ENCODE measurements around the gene AKAP6.

Gene AKAP6

DNA sequence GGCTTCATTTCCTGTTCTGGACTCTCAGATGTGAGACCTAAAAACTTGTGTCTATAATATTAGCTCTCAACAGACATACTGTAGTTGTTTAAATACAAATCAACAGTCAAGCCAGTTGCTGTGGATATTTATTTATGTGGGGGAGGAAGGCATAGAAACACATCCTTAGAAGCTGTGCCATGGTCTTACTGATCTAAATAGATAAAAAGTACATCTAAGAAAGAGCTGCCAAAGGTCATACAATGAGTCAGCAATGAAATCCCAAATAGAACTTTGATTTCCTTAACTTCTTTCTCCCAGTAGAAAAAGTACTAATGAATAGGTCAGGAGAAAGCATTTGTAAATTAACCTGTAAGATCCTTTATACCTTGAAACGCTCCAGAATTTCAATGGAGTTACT is 185.1 kb downstream of the AKAP6 start:
- Mint-ChIP-seq H3K4me1 (peaks cover 56% of the 10 kb centered on the region), H3K9me3 (peaks cover 10% of the 10 kb centered on the region), H3K27me3 (ENCODE audit: low read depth) (no peaks in the 10 kb centered on the region), H3K36me3 (ENCODE audit: low read depth) (no peaks in the 10 kb centered on the region), H3K4me3 (no peak overlapping the region), H3K27ac (peak overlapping the region; percentile 51 to 92 (median 54))
- TF ChIP-seq, protein P1, sequence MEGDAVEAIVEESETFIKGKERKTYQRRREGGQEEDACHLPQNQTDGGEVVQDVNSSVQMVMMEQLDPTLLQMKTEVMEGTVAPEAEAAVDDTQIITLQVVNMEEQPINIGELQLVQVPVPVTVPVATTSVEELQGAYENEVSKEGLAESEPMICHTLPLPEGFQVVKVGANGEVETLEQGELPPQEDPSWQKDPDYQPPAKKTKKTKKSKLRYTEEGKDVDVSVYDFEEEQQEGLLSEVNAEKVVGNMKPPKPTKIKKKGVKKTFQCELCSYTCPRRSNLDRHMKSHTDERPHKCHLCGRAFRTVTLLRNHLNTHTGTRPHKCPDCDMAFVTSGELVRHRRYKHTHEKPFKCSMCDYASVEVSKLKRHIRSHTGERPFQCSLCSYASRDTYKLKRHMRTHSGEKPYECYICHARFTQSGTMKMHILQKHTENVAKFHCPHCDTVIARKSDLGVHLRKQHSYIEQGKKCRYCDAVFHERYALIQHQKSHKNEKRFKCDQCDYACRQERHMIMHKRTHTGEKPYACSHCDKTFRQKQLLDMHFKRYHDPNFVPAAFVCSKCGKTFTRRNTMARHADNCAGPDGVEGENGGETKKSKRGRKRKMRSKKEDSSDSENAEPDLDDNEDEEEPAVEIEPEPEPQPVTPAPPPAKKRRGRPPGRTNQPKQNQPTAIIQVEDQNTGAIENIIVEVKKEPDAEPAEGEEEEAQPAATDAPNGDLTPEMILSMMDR (IDR thresholded peaks at IDR 0.05; ENCODE audit: unreplicated experiment in 3 of 3), result no peak

DNA sequence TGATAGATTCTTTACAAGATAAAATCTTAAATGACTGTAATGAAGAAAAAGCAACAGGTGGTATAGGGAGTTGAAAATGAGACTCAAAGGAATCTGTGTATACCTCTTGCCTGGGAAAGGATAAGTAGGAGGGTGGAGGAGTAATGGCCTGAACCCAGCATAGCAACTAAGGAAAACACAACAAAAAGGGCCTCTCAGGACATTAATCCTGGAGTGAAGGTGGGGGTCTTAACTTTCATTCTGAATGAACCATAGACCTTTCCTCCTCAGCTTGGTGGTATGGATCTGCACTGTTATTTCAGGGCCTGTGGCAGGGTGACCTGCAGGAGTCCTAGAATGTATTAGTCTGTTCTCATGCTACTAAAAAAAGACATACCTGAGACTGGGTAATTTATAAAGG is 185.6 kb downstream of the AKAP6 start:
- H3K36me3 Mint-ChIP-seq (ENCODE audit: low read depth), result no peaks in the 10 kb centered on the region
- peaks cover 10% of the 10 kb centered on the region for H3K9me3 Mint-ChIP-seq
- no peak overlapping the region for H3K4me3 Mint-ChIP-seq
- no peaks in the 10 kb centered on the region for H3K27me3 Mint-ChIP-seq (ENCODE audit: low read depth)
- H3K4me1 Mint-ChIP-seq, result peaks cover 53% of the 10 kb centered on the region
- H3K27ac Mint-ChIP-seq, result peak overlapping the region; percentile 51 to 92 (median 54)
- TF ChIP-seq, protein P1 (IDR thresholded peaks at IDR 0.05; ENCODE audit: unreplicated experiment in 3 of 3), result no peak

DNA sequence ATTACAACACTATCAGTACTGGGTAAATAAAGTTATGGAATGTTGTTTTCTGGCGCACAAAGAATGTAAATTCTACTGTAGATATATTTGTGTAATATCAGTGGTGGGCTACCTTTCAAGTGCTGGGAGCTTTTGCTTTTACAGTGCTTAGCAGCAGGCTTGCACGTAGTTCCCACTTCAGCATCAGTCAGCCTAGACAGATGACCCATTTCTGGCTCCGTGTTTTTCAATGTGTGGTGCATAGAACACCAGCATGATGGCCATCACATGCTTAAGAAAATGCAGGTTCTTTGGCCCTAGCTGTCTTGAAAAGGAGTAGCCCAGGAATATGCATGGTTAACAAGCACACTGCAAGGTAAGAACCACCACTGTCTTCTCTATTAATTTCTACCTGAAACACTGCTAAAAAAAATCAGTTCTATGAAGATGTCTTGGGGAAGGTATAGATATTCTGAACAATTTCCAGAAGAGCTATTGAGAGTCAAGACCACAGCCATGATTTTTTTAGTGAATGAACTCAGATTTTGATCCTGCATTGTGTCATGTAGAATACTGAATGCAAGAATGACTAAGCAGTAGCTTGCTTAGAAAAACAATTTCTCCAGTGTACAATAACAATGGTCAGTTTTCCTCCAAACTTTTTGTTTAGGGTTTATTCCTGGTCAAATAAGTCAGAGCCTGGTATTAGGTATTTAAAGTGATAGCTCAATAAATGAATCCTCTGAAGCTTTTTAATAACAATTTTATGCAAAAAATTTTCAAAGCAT is 195.7 kb downstream of the AKAP6 start:
- no peak overlapping the region for H3K4me3 Mint-ChIP-seq
- no peaks in the 10 kb centered on the region for H3K36me3 Mint-ChIP-seq (ENCODE audit: low read depth)
- H3K27me3 Mint-ChIP-seq (ENCODE audit: low read depth), result no peaks in the 10 kb centered on the region
- TF ChIP-seq, protein P1 (IDR thresholded peaks at IDR 0.05; ENCODE audit: unreplicated experiment in 3 of 3), result no peak
- H3K27ac Mint-ChIP-seq, result no peak overlapping the region
- H3K9me3 Mint-ChIP-seq, result peaks cover 9% of the 10 kb centered on the region
- H3K4me1 Mint-ChIP-seq, result no peaks in the 10 kb centered on the region

DNA sequence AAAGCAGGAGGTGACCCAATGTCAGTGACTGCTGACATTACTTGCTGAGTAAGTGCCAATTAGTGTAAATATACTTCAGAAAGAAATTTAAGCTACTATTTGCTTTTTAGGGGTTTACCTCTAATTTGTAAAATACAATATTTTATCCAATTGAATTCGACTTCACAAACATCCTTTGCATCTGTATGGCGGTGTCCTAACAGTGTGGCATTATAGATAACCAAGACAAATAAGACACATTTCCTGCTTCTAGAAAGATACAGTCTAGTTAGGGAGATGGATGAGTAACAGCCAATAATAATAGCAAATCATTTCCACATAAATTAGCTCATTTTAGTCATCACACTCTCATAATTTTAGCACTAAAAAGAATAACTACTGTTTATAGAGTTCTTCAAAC is 196.5 kb downstream of the AKAP6 start:
- TF ChIP-seq, protein P1 (IDR thresholded peaks at IDR 0.05; ENCODE audit: unreplicated experiment in 3 of 3), result no peak
- H3K27ac Mint-ChIP-seq, result no peak overlapping the region
- H3K4me3 Mint-ChIP-seq, result no peak overlapping the region
- H3K9me3 Mint-ChIP-seq, result peaks cover 3% of the 10 kb centered on the region
- H3K36me3 Mint-ChIP-seq (ENCODE audit: low read depth), result no peaks in the 10 kb centered on the region
- no peaks in the 10 kb centered on the region for H3K4me1 Mint-ChIP-seq
- no peaks in the 10 kb centered on the region for H3K27me3 Mint-ChIP-seq (ENCODE audit: low read depth)

DNA sequence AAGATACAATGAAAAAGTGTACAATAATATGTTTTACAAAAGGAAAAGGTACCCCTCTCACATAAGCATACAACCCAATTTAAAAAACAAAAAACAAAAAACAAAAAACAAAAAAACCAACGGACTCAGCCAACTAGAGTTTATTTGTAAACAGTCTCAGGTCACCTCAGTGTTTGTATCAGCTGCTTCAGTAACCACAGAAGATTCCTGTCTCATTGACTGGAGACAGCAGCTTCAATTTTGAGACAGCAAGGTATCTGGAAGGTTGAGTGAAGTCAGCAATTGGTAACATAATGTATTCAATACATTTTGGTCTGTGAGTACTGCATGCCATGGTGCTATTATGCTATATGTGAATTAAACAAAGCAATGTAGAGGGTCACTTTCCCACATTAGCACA is 201.7 kb downstream of the AKAP6 start:
- TF ChIP-seq, protein P1 (IDR thresholded peaks at IDR 0.05; ENCODE audit: unreplicated experiment in 3 of 3), result no peak
- Mint-ChIP-seq H3K27me3 (ENCODE audit: low read depth) (no peaks in the 10 kb centered on the region), H3K36me3 (ENCODE audit: low read depth) (no peaks in the 10 kb centered on the region), H3K4me1 (peaks cover 10% of the 10 kb centered on the region), H3K27ac (no peak overlapping the region), H3K9me3 (no peaks in the 10 kb centered on the region), H3K4me3 (no peak overlapping the region)

DNA sequence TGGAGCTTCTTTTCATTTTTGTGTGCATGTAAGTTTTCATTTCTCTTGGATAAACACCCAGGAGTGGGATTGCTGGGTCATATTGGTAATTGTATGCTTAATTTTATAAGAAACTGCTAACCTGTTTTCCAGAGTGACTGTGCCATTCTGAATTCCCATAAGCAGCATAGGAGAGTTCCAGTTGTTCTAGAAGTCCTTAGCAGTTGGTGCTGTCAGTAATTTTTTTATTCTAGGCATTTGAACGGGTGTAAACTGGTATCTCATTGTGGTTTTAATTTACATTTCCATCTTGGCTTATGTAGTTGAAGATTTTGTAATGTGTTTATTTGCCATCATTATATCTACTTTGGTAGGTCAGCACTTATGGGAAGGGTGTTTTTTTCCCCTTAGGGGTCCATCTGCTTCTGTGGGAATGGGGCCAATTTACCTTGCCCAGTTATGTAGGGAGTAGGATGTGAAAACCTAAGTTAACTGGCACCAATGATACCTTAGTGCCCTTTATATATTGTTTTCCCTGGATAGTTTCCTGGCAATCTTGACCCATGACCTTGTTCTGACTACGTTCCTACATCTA is 202.9 kb downstream of the AKAP6 start:
- peaks cover 10% of the 10 kb centered on the region for H3K4me1 Mint-ChIP-seq
- no peaks in the 10 kb centered on the region for H3K9me3 Mint-ChIP-seq
- H3K27me3 Mint-ChIP-seq (ENCODE audit: low read depth), result no peaks in the 10 kb centered on the region
- no peak overlapping the region for H3K27ac Mint-ChIP-seq
- TF ChIP-seq, protein P1 (IDR thresholded peaks at IDR 0.05; ENCODE audit: unreplicated experiment in 3 of 3), result no peak
- H3K36me3 Mint-ChIP-seq (ENCODE audit: low read depth), result no peaks in the 10 kb centered on the region
- no peak overlapping the region for H3K4me3 Mint-ChIP-seq
